Stimulated activated effector memory CD8-positive, alpha-beta T cell treated with anti-CD3 and anti-CD28 coated beads, Interleukin-12 subunit alpha, Interleukin-12 subunit beta, amount 100 ng/mL, for 72 hours (primary cell): ENCODE measurements around the gene FILIP1L.
"Not testable (repeated sequence)": the region's sequence is repeated elsewhere in the genome, so short reads cannot be mapped to it uniquely, and the experiment has no call there.

Source experiments
- ATAC-seq: fragments of 150-1000 bp; cut with Tn5 transposase; 2 replicates; pipeline ENCODE4 v1.10.0; 2021
- DNase-seq, 2 donors: peaks; one replicate each; pipeline ENCODE4 v3.0.0; 2021 to 2022; ENCODE audit warnings: low spot score in 2 of 2
- H3K27ac Mint-ChIP-seq: one replicate; pipeline ENCODE4 v1.8.0; 2022; ENCODE audit warnings: mild to moderate bottlenecking, mixed read lengths
- H3K36me3 Mint-ChIP-seq: one replicate; pipeline ENCODE4 v1.8.0; 2022; ENCODE audit warnings: mild to moderate bottlenecking, mixed read lengths
- H3K4me1 Mint-ChIP-seq: one replicate; pipeline ENCODE4 v1.8.0; 2022; ENCODE audit warnings: mixed read lengths
- H3K4me3 Mint-ChIP-seq: one replicate; pipeline ENCODE4 v1.8.0; 2022; ENCODE audit warnings: mild to moderate bottlenecking, mixed read lengths
- H3K9me3 Mint-ChIP-seq: one replicate; pipeline ENCODE4 v1.8.0; 2022; ENCODE audit warnings: mixed read lengths

The FILIP1L gene

GRCh38 chr3:100057716-100058575 lies 56.4 kb downstream of the FILIP1L start:
- ATAC-seq: no peak
- peaks cover 16% of the 10 kb centered on the region for H3K4me1 Mint-ChIP-seq
- DNase-seq: no peak
- H3K36me3 Mint-ChIP-seq: no peaks in the 10 kb centered on the region
- H3K27ac Mint-ChIP-seq: no peak overlapping the region
- no peaks in the 10 kb centered on the region for H3K9me3 Mint-ChIP-seq
- H3K4me3 Mint-ChIP-seq: no peak overlapping the region

GRCh38 chr3:100053951-100054620 lies 60.2 kb downstream of the FILIP1L start:
- DNase-seq (no peak), ATAC-seq (no peak)
- Mint-ChIP-seq H3K4me1 (no peaks in the 10 kb centered on the region), H3K4me3 (no peak overlapping the region), H3K27ac (no peak overlapping the region), H3K9me3 (no peaks in the 10 kb centered on the region), H3K36me3 (no peaks in the 10 kb centered on the region)

- not testable (repeated sequence) for H3K9me3 Mint-ChIP-seq, DNase-seq, H3K4me3 Mint-ChIP-seq, H3K27ac Mint-ChIP-seq, ATAC-seq, H3K36me3 Mint-ChIP-seq
- peaks cover 14% of the 10 kb centered on the region for H3K4me1 Mint-ChIP-seq
Observed at GRCh38 chr3:100051513-100051912, 62.8 kb downstream of the FILIP1L start.

GRCh38 chr3:100048248-100048647 lies 66.1 kb downstream of the FILIP1L start:
- no peaks in the 10 kb centered on the region for H3K9me3 Mint-ChIP-seq
- H3K36me3 Mint-ChIP-seq: no peaks in the 10 kb centered on the region
- peaks cover 17% of the 10 kb centered on the region for H3K4me1 Mint-ChIP-seq
- no peak overlapping the region for H3K27ac Mint-ChIP-seq
- H3K4me3 Mint-ChIP-seq: no peak overlapping the region
- DNase-seq (no peak), ATAC-seq (no peak)

GRCh38 chr3:100047455-100048141 lies 66.7 kb downstream of the FILIP1L start:
- DNase-seq (no peak), ATAC-seq (peak; percentile 94)
- no peaks in the 10 kb centered on the region for H3K36me3 Mint-ChIP-seq
- H3K27ac Mint-ChIP-seq: no peak overlapping the region
- no peaks in the 10 kb centered on the region for H3K9me3 Mint-ChIP-seq
- peak overlapping the region; percentile 27 for H3K4me3 Mint-ChIP-seq
- peaks cover 17% of the 10 kb centered on the region for H3K4me1 Mint-ChIP-seq

- peak overlapping the region; percentile 27 for H3K4me3 Mint-ChIP-seq
- H3K27ac Mint-ChIP-seq: no peak overlapping the region
- no peak for ATAC-seq
- H3K36me3 Mint-ChIP-seq: no peaks in the 10 kb centered on the region
- H3K4me1 Mint-ChIP-seq: peaks cover 17% of the 10 kb centered on the region
- no peak for DNase-seq
- H3K9me3 Mint-ChIP-seq: no peaks in the 10 kb centered on the region
Observed at GRCh38 chr3:100046986-100047385, 67.3 kb downstream of the FILIP1L start.

GRCh38 chr3:100045696-100046095 lies 68.6 kb downstream of the FILIP1L start:
- Mint-ChIP-seq H3K4me1 (peaks cover 17% of the 10 kb centered on the region), H3K27ac (no peak overlapping the region), H3K36me3 (no peaks in the 10 kb centered on the region), H3K9me3 (no peaks in the 10 kb centered on the region), H3K4me3 (no peak overlapping the region)
- DNase-seq: no peak
- ATAC-seq: no peak

GRCh38 chr3:100044369-100044768 lies 69.9 kb downstream of the FILIP1L start:
- Mint-ChIP-seq H3K4me3 (no peak overlapping the region), H3K27ac (no peak overlapping the region), H3K36me3 (no peaks in the 10 kb centered on the region), H3K4me1 (peaks cover 17% of the 10 kb centered on the region), H3K9me3 (no peaks in the 10 kb centered on the region)
- DNase-seq (no peak), ATAC-seq (no peak)

GRCh38 chr3:100043271-100043670 lies 71.0 kb downstream of the FILIP1L start:
- ATAC-seq (no peak), DNase-seq (no peak)
- no peak overlapping the region for H3K4me3 Mint-ChIP-seq
- no peak overlapping the region for H3K27ac Mint-ChIP-seq
- no peaks in the 10 kb centered on the region for H3K9me3 Mint-ChIP-seq
- no peaks in the 10 kb centered on the region for H3K36me3 Mint-ChIP-seq
- H3K4me1 Mint-ChIP-seq: peaks cover 15% of the 10 kb centered on the region

- no peaks in the 10 kb centered on the region for H3K36me3 Mint-ChIP-seq
- H3K4me1 Mint-ChIP-seq: peaks cover 6% of the 10 kb centered on the region
- H3K9me3 Mint-ChIP-seq: no peaks in the 10 kb centered on the region
- no peak overlapping the region for H3K4me3 Mint-ChIP-seq
- ATAC-seq (no peak), DNase-seq (no peak)
- no peak overlapping the region for H3K27ac Mint-ChIP-seq
Observed at GRCh38 chr3:100042166-100042981, 71.9 kb downstream of the FILIP1L start.

GRCh38 chr3:100041328-100041749 lies 73.0 kb downstream of the FILIP1L start:
- no peak for ATAC-seq
- Mint-ChIP-seq H3K9me3 (no peaks in the 10 kb centered on the region), H3K27ac (no peak overlapping the region), H3K36me3 (no peaks in the 10 kb centered on the region), H3K4me3 (no peak overlapping the region), H3K4me1 (peaks cover under 1% of the 10 kb centered on the region)
- DNase-seq: no peak

GRCh38 chr3:100040451-100041225 lies 73.7 kb downstream of the FILIP1L start:
- Mint-ChIP-seq H3K4me3 (no peak overlapping the region), H3K9me3 (no peaks in the 10 kb centered on the region), H3K36me3 (no peaks in the 10 kb centered on the region), H3K4me1 (no peaks in the 10 kb centered on the region), H3K27ac (no peak overlapping the region)
- ATAC-seq (no peak), DNase-seq (no peak)

- Mint-ChIP-seq H3K9me3 (no peaks in the 10 kb centered on the region), H3K4me1 (no peaks in the 10 kb centered on the region), H3K4me3 (no peak overlapping the region), H3K36me3 (no peaks in the 10 kb centered on the region), H3K27ac (no peak overlapping the region)
- no peak for ATAC-seq
- DNase-seq: no peak
Observed at GRCh38 chr3:100039075-100039474, 75.2 kb downstream of the FILIP1L start.

- no peaks in the 10 kb centered on the region for H3K36me3 Mint-ChIP-seq
- H3K4me1 Mint-ChIP-seq: no peaks in the 10 kb centered on the region
- no peak overlapping the region for H3K4me3 Mint-ChIP-seq
- ATAC-seq: no peak
- DNase-seq: no peak
- H3K27ac Mint-ChIP-seq: no peak overlapping the region
- H3K9me3 Mint-ChIP-seq: no peaks in the 10 kb centered on the region
Observed at GRCh38 chr3:100033903-100034471, 80.3 kb downstream of the FILIP1L start.
